ENCODE data around the gene PABPN1.

PABPN1 gene

DNA sequence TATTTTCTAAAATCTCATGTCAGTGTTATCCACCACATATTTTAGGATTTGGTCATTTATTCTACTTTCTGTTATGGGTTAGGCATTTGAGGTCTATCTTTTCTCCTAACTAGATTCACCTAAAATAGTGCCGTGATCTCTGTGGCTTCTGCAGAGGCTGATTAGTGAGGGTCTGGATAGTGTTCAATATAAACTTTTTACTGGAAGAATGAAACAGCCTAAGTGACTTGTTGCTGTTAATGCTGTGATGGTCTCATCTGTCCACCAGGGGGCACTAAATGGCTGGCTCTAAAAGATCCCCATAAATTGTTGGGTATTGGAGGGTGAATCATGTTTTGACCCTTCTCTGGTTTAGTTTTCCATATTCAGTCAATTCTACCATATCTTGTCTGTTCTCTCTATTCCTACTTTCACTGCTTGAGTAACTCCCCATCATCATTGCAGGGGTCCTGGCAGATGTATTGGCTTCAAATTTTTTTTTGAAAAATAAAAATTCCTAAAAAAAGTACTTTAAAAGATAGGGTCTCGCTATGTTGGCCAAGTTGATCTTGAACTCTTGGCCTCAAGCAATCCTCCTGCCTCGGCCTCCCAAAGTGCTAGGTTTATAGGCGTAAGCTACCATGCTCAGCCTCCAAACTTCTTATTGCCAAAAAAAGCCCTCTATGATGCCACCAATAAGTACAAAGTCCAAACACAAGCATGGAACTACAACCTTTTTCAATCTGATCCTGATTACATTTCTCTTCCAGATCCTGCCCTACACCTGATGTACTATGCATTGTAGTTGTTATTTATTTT, 6.9 kb downstream of the PABPN1 start:
- peak; percentile 69 for DNase-seq

DNA sequence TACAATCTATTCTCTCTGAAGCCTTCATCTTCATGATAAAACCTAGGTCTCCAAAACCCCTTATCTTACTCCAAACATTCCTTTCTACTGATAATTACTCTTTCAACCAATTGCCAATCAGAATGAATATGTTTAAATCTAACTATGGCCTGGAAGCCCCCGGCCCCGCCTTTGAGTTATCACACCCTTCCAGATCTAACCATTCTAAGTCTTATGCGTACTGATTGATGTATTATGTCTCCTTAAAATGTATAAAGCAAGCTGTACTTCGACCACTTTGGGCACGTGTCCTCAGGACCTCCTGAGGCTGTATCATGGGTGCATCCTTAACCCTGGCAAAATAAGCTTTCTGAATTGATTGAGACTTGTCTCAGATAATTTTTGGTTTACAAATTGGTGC, 14.4 kb downstream of the PABPN1 start:
- no peak for DNase-seq

DNA sequence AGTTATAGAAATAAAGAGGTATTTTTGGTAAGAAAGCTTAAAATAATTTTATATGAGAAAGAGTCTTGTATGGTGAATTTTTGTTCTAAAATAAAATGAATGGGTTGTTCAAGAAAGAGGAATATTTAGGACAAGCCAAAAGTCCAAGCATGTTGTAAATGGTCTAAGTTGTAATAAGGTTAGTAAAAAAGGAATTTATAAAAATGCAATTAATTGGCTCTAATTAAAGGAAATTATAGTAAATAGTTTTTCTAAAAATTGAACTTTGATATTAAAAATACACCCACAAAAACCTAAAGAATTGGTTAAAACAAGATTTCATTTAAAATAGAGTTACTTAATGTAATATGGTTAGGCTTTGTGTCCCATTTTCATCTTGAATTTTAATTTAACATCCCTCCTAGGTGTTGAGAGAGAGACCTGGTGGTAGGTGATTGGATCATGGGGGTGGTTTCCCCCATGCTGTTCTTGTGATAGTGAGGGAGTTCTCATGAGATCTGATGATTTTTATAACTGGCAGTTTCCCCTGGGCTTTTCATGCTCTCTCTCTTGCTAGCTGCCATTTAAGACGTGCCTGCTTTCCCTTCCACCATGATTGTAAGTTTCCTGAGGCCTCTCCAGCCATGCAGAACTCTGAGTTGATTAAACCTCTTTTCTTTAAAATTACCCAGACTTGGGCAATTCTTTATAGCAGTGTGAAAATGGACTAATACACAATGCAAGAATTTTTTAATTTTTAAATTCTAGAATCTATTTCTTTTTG, 18.4 kb downstream of the PABPN1 start:
- no peak for DNase-seq

DNA sequence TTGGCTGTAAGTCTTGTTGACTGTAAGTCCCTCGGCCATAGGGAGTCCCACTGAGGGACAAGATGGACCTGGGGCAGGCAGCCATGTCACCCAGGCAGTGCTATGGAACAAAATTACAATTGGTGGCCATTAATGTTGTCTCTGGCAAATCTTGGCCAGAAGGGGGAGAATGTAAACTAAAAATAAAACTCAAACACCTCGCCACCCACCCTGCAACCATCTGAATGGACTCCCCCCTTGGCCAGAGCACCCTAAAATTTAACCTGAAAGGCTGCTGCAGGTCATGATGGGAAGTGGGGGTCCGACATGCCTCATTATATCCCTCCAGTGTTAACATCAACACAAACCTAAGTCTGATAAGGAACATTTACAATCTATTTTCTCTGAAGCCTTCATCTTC, 23.2 kb downstream of the PABPN1 start:
- DNase-seq, result no peak

DNA sequence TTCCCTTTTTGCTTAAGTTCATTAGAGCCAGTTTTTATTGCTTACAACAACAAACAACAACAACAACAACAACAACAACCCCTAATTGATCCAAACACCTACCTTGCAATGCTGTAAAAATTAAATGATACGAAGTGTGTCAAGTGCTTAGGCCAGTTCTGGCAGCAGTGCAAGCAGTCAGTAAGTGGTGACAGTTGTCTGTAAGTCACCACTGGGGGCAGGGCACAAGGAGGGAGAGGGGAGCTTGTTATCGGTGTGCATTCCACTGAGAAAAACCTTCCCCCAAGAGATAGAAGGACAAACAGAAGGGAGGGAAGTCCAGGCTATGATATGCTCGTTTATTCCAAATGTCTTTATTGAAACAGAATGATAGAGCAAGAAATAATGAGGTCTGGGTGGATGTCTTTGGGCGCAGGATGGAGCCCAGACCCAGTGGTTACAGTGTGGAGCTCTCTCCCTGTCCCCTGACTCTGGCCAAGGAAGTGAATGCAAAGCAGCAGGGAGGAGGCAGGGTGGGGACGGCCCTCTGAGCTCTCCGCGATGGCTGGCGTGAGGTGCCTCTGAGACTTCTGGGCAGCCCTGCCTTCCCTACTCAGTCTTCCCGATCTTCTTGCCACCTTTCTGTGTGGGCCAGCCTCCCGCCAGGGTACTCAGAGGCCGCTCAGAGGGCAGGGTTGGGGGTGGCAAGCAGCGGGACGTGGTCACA, 24.9 kb downstream of the PABPN1 start:
- peak; percentile 14 for DNase-seq

DNA sequence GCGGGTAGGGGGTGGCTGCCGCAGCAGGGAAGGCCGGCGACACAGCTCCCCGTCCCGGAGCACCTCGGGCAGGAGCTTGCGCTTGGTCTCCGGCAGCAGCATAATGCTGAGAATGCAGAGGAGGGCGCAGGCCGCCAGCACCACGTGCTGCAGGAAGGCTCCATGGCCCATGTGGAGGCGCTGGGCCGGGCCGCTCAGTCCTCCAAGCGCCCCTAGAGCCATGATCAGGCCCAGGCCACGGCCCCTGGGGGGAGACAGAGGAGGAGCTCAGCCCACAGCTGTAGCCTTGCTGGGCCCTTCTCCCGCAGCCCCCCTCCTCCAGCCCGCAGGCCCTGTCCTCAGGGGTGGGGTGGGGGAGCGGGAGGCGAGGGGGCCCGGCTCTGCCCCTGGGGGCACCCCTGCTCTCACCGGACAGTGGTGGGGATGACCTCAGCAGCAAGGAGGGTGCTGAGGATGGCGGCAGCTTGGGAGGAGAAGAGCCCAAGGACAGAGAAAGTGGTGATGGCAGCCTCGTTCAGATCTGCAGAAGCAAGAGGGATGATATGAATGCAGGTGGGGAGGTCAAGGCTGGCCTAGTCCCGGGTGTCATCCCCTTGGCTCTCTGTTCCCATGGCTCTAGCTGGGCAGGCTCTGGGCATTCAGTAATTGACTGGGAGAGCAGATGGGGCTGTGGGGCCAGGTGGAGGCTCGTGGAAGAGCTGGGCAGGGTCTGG, 25.6 kb downstream of the PABPN1 start:
- no peak for DNase-seq

- no peak for DNase-seq
Observed at GRCh38 chr14:23347406-23348296, 26.4 kb downstream of the PABPN1 start.

DNA sequence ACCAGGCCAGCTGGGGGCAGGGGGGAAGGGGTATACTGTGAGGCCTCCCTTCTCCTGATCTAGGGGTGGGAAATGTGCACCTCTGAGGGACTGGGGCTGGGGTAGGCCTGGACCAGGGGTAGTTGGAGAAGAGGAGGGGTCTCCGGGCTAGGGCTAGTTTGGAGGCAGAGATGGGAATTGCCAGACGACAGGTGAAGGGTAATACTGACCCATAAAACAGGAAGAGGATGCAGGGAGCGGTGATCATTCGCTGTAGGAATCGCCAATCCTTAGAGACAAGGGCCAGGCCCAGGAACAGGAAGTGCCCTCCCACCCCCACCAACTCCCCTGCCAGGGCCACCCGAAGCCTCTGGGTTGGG, 27.0 kb downstream of the PABPN1 start:
- no peak for DNase-seq

GRCh38 chr14:23349156-23349845, 28.0 kb downstream of the PABPN1 start:
- DNase-seq, result no peak

GRCh38 chr14:23351681-23352505, 30.6 kb downstream of the PABPN1 start:
- peak; percentile 40 for DNase-seq

- peak; percentile 57 for DNase-seq
Observed at GRCh38 chr14:23352506-23353432, 31.5 kb downstream of the PABPN1 start, which contains the start of gene SLC22A17. TSS of gene SLC22A17 (minus strand) at chr14:23352887.

DNA sequence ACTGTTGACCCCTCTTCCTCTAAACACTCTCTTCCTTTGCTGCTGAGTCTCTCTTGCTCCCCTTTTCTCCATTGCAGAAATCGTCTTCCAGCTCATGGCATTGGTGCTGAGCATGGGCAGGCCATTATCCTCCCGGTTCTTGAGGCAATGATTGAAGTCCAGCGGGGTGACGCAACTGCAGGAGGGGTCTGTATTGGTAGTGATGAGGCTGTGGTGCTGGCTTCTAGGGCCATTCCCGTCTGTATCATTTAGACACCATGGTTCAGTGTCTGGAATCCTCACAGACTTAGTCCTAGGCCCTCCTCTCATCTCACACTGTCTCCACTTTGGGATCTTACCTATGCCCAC, 32.1 kb downstream of the PABPN1 start:
- DNase-seq, result no peak

- DNase-seq, result no peak
Observed at GRCh38 chr14:23354990-23355389, 33.7 kb downstream of the PABPN1 start.

- DNase-seq, result no peak
Observed at GRCh38 chr14:23355871-23356435, 34.7 kb downstream of the PABPN1 start.

DNA sequence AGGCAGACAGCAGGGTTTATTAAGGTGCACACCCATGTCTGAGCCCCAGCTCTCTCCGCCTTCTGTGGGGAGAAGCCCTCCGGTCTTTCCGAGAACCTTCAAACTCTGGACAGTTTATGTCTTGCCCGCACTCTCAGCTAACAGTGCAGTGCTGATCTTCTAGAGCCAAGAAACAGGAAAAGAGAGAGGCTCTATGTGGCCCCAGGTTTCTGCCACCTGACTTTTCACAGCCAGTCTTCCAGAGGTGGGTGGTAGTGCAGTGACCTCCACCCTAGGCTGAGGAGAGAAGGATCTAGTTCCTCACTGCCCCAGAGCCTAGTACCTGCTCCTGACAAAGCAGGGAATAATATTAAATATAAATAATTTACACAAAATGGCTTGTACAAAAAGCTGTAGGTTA, 35.4 kb downstream of the PABPN1 start:
- no peak for DNase-seq

- no peak for DNase-seq
Observed at GRCh38 chr14:23357261-23357660, 36.0 kb downstream of the PABPN1 start.

GRCh38 chr14:23358042-23358441, 36.8 kb downstream of the PABPN1 start:
- no peak for DNase-seq

DNA sequence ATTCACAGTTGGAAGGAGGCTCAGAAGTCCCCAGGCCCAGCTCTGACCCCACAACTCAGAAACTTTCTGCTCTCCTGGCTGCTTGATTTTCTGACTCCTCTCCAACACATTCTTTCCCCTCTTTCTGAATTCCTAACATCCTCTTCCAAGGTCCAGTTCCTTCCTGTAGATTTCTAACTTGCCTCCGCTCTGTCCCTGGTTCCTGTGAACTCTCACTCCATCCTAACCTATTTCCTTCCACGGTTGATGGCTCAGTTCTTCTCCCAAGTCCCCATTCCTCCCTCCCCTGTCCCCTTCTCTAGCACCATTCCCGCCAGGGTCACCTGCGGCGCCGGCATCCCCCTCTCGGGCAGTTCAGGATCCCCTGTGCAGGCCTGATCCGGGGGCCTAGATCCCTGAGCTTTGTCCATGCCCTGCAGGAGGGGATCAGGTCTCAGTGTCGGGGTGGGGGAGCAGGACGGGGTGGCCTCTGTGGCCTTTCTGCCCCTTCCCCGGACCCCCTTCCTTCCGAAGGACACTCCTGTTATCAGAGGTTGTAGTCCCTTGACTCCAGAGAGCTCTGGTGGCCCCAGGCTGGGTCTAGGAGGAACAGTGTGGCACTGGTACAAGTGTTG, 37.4 kb downstream of the PABPN1 start:
- DNase-seq, result no peak
